BE2C (cell line): ENCODE results near the gene PEAR1.

ENCODE experiments used
- DNase-seq: peaks from one replicate; pipeline ENCODE4 v3.0.0-alpha.2; 2020
- H3K27me3 ChIP-seq: fragments of 250-450 bp; sonication (Bioruptor Pico); 2 replicates; pipeline ENCODE4 v1.5.1; 2020; ENCODE audit warnings: mild to moderate bottlenecking
- H3K36me3 ChIP-seq: fragments of 250-450 bp; sonication (Bioruptor Pico); 2 replicates; pipeline ENCODE4 v1.5.1; 2020; ENCODE audit warnings: mild to moderate bottlenecking
- H3K4me1 ChIP-seq: fragments of 250-450 bp; sonication (Bioruptor Pico); 2 replicates; pipeline ENCODE4 v1.5.1; 2020
- H3K4me3 ChIP-seq: 2 replicates; pipeline ENCODE4 v1.5.1; 2011; ENCODE audit warnings: low read depth, low read length
- H3K9me3 ChIP-seq: fragments of 250-450 bp; sonication (Bioruptor Pico); 2 replicates; pipeline ENCODE4 v1.5.1; 2020
- TF ChIP-seq, protein P1 (sequence below): IDR thresholded peaks from 2 replicates; pipeline ENCODE4 v1.5.1; 2012; ENCODE audit warnings: mild to moderate bottlenecking, low read depth, low read length

PEAR1 gene

DNA sequence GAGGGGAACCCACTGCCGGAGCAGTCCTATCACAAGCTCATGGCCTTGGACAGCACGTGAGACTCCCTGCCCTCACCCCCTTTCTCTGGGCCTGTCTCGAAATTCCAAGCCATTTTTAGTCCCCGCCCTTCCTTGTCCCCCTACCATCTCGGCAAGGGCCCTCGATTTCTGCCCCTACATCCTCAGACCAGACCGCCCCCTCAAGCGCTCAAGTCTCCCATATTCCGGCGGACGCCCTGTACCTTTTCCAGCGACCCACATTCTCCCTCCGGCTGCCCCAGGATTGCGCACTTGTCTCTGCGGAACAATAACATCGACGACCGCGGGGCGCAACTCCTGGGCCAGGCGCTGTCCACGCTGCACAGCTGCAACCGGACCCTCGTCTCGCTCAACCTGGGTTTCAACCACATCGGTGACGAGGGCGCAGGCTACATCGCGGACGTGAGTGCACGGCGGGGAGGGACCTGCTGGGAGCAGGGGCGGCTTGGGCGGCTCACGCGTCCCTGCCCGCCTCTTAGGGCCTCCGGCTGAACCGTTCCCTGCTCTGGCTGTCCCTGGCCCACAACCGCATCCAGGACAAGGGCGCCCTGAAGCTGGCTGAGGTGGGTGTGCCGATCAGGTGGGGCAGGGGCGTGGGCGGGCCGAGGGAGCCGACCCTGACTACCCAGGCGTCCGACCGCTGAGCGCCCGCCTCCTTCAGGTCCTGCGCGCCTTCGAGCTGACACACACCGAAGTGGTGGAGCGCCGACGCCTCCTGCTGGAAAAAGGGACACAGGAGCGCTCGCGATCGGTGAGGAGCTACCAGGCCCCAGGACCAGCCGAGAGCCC is 33.9 kb downstream of the PEAR1 start:
- DNase-seq = peak; percentile 92
- Histone ChIP-seq H3K9me3 (no peaks in the 10 kb centered on the region), H3K27me3 (peaks cover 2% of the 10 kb centered on the region; the same call in 1 of the 2 replicates), H3K4me1 (no peaks in the 10 kb centered on the region; the same call in 1 of the 2 replicates), H3K4me3 (peak overlapping the region; percentile 60), H3K36me3 (no peaks in the 10 kb centered on the region)
- TF ChIP-seq, protein P1, sequence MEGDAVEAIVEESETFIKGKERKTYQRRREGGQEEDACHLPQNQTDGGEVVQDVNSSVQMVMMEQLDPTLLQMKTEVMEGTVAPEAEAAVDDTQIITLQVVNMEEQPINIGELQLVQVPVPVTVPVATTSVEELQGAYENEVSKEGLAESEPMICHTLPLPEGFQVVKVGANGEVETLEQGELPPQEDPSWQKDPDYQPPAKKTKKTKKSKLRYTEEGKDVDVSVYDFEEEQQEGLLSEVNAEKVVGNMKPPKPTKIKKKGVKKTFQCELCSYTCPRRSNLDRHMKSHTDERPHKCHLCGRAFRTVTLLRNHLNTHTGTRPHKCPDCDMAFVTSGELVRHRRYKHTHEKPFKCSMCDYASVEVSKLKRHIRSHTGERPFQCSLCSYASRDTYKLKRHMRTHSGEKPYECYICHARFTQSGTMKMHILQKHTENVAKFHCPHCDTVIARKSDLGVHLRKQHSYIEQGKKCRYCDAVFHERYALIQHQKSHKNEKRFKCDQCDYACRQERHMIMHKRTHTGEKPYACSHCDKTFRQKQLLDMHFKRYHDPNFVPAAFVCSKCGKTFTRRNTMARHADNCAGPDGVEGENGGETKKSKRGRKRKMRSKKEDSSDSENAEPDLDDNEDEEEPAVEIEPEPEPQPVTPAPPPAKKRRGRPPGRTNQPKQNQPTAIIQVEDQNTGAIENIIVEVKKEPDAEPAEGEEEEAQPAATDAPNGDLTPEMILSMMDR = peak; percentile 84

DNA sequence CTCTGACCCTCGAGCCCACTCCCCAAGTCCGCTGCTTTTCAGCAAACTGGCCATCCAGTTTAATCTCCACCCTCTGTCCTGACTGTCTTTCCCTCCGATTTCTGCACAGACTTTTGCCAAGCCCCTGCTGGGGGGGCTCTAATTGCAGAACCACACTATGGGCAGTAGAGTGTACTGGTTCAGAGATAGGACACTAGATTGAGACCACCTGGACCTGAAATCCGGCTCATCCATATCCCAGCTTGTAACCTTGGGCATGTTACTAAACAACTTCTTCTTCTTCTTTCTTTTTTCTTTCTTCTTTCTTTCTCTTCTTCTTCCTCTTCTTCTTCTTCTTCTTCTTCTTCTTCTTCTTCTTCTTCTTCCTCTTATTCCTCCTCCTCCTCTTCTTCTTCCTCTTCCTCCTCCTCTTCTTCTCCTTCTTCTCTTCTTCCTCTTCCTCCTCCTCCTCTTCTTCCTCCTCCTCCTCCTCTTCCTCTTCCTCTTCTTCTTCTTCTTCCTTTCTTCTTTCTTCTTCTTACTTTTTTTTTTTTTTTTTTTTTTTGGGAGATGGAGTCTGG is 34.6 kb downstream of the PEAR1 start:
- no peaks in the 10 kb centered on the region for H3K9me3 ChIP-seq
- no peak for DNase-seq
- peak overlapping the region; percentile 60 for H3K4me3 ChIP-seq
- no peaks in the 10 kb centered on the region; the same call in 1 of the 2 replicates for H3K4me1 ChIP-seq
- peaks cover 2% of the 10 kb centered on the region; the same call in 1 of the 2 replicates for H3K27me3 ChIP-seq
- TF ChIP-seq, protein P1 = no peak
- H3K36me3 ChIP-seq = no peaks in the 10 kb centered on the region

GRCh38 chr1:156929596-156930238 is 36.2 kb downstream of the PEAR1 start:
- TF ChIP-seq, protein P1 = no peak
- Histone ChIP-seq H3K9me3 (no peaks in the 10 kb centered on the region), H3K27me3 (peaks cover 2% of the 10 kb centered on the region; the same call in 1 of the 2 replicates), H3K4me3 (no peak overlapping the region), H3K4me1 (no peaks in the 10 kb centered on the region; the same call in 1 of the 2 replicates), H3K36me3 (no peaks in the 10 kb centered on the region)
- DNase-seq = no peak

GRCh38 chr1:156930483-156930882 is 37.0 kb downstream of the PEAR1 start:
- no peak for DNase-seq
- Histone ChIP-seq H3K4me3 (no peak overlapping the region), H3K27me3 (peaks cover 2% of the 10 kb centered on the region; the same call in 1 of the 2 replicates), H3K9me3 (no peaks in the 10 kb centered on the region), H3K4me1 (no peaks in the 10 kb centered on the region; the same call in 1 of the 2 replicates), H3K36me3 (no peaks in the 10 kb centered on the region)
- TF ChIP-seq, protein P1 = no peak

DNA sequence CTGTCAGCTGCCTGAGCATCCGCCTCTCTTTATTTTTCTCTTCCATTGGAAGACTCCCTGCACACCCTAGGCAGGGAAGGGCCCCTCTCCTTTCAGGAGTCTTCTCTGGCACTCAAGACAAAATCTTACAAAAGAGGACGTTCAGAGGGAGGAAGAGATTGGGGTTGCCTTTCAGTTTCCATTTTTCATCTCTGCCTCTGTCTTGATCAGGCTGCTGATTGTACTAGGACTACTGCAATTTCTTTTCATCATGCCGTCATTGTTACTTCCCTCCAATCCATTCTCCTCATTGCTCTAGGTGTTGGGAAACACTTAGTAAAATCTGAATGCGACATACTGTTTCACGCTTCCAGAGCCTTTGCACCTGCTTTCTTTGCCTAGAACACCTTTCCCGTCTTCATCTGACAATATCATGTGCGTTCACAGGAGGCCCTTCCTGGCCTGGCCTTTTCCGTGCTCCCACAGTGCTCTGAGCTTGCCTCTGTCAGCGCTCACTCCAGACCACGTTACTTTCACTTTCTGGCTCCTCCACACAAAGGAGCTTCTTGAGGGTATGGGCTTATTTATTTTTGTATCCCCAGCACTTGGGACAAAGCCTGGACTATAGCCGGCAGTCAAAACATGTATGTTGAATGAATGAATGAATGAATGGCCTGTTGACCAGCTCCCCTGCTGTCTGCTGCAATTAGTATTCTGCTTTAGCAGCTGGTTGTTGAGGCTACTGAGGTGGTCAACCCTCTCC is 37.9 kb downstream of the PEAR1 start:
- H3K4me1 ChIP-seq = no peaks in the 10 kb centered on the region; the same call in 1 of the 2 replicates
- peaks cover 2% of the 10 kb centered on the region; the same call in 1 of the 2 replicates for H3K27me3 ChIP-seq
- no peak for DNase-seq
- H3K4me3 ChIP-seq = no peak overlapping the region
- 0 out of 2 replicates have a peak, but pooled peaks cover 3% of the 10 kb centered on the region for H3K36me3 ChIP-seq
- H3K9me3 ChIP-seq = no peaks in the 10 kb centered on the region
- TF ChIP-seq, protein P1 = no peak
